ENCODE results near the gene SCO1.
"Not testable (repeated sequence)": the region's sequence is repeated elsewhere in the genome, so short reads cannot be mapped to it uniquely, and the experiment has no call there.

Gene SCO1

DNA sequence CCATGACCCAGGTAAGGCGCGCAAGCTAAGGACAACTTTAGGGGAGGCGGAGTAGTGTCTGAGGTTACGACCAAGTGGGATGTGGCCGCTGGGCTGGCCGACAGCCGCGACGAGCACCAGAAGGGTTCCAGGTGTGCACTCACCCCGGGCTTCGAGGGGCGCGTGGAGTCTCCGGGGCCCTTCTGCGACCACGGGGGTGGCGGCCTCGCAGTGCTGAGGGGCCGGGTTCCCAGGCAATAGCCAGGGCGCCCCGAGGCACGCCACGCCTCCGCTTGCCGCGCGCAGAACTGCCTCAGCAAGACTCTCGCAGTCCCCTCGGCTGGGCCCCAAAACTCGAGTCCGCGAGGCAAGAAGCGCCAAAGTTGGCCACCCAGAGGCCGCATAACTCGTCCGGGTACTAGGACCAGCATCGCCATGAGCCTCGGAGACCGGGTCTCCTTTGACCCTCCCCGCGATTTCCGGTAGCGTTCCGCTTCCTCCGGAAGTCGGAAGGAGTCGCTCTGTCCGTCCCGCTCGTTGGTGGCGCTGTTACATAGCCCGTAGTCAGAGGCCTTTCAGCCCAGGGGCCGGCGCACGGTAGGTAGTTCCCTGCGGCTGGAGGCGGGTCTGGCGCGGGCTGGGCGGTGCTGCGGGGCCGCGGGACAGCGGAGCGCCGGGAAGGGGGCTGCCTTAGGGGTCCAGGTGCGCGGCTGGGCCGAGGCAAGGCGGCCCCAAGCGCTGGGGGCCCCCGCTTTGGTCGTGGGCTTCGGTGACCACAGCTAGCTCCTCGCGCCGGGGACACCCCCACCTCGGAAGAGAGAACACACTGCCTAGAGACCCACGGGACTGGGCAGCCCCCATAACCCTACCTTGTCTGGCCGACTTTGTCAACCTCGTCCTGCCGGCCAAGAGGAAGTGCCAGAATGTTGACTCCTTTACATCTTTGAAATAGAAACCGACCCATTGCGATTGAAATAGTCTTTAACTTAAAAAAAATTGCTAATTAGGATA is at the start of gene SCO1, which contains the start of gene ADPRM:
TSS of gene SCO1 (minus strand) at position 442 of the 990 bp plus-strand sequence. CDS start at position 416, 26 bp downstream.
TSS of gene ADPRM (plus strand) at position 503 of the 990 bp plus-strand sequence. CDS start 7,333 bp downstream, outside the sequence.
- DNase-seq, result peak; percentile 75

DNA sequence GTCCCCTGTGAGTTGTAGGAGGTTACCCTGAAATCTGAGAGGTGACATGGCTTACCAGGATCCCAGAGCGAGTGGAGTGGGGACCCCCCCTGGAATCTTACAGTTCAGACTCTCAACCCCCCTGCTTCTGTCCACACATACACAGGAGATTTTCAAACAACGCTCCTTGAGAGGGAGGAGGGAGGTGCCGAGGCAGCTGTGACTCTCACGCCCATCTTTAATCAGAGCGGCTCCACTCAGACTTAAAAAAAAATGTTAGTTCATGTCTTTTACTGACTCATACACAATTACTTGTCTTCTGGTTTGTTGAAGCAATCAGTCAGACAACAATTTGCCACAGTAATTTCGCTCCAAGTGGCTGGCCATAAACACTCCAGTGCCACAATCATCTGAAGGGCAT is 47.9 kb upstream of the SCO1 start:
- DNase-seq, result peak; percentile 68

DNA sequence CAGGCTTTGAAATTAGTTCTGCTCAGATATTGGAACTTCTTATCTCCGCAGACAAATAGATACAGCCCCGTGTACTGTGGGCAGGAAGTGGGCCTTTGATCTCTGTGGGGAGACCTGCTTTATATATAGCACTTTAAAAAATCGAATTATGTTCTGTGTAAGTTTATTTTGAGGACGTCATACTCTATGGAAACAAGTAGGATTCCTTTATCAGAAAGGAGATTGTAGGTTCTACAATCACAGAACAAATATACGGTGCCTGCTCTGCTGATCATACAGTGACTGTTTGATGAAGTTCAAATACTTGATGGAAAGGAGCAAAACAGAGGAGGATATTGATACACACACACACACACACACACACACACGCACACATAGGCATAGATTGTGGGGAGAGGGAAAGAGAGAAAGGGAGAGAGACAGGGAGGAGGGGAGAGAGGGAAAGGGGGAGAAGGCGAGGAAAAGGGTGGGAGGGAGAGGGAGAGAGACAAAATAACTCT is 47.2 kb upstream of the SCO1 start:
- no peak for DNase-seq

DNA sequence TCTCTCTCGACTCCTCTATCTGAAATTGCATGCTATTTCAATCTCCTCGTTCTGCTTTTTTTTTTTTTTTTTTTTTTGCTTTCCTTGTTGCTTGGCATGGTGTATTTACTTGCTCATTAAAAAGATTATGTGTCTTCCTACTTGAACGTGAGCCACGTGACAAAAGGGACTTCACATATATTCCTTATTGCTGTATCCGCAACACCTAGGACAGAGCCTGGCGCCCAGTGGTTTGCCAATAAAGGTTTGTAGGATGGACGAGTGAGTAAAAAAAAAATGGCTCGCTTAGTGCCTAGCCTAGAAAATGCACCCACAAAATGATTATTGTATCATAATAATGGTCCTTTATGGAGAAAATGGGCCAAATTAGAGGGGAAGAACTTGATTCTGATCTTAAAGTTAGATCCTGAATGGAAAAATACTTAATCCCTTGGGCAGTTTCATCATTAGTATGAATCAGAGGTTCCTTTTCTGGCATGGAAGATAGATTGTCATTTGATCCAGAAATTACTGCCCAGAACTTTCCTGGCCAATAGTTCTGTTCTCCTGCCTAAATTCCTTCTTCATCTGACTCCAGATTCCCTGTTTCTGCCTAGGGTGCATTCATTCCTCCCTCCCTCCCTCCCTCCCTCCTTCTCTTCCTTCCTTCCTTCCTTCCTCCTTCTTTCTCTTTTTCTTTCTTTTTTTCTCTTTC is 46.1 kb upstream of the SCO1 start:
- no peak for DNase-seq

DNA sequence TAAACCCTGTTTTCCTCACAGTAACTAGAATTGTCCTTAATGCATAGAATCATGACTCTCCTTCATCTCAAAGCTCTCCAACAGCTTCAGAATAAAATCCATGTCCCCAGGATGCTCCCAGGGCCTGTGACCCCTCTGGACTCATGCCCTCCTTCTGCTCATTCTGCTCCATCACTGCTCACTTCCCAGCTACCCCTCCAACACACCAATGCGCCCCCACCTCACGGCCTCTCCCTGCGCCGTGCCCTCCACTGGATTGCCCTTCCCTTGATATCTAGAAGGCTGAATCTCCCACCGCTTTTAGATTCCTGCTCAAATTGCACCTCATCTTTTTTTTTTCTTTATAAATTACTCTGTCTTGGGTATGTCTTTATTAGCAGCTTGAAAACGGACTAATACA is 45.1 kb upstream of the SCO1 start:
- DNase-seq, result no peak

DNA sequence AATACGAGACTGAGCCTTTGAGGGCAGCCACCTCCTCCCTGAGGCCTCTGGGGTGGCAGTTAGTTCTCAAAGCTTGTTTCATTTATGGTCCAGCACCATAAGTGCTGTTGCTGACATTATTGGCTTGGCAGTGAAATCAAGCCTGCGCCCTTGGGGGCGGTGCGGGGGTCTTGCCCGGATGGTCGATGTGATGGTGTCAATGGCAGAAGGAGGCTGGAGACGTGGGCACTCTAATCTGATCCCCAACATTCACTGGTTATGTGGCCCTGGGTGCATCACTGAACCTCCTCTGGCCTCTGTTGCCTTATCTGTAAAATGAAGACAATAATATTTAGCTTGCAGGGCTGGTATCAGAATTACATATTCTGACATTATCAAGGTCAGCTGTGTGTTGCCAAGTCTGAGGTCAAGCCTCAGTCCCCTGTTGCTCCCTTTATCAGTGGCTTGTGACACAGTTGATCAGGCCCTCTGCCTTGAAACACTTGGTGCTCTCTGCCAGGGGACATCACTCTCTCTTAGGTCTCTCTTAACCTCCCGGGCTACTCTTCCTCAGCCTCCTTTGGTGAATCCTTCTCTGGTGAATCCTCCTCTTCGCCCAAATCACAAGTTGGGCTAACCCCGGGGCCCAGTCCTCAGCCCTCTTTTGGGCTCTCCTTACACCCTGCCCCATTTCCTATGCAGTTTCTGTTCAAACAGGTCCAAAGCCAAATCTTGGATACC is 44.2 kb upstream of the SCO1 start:
- DNase-seq, result no peak

DNA sequence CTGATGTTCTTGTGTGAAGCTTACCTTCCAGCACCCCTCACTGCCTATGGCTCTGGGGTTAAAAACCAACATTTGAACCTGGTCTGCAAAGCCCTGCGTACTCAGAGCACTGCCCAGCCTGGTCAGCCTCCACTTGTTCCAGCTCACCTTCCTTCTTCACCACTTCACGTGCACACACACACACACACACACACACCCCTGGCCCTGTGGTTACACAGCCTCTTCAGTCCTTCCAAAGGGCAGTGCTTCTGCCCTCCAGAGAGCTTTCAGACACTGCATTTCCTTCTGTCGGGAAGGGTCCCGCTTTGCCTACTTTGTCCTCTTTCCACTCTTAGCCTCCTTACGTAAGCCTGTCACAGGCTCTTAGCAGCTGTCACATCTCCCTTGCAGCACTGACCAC is 42.1 kb upstream of the SCO1 start:
- DNase-seq, result no peak

DNA sequence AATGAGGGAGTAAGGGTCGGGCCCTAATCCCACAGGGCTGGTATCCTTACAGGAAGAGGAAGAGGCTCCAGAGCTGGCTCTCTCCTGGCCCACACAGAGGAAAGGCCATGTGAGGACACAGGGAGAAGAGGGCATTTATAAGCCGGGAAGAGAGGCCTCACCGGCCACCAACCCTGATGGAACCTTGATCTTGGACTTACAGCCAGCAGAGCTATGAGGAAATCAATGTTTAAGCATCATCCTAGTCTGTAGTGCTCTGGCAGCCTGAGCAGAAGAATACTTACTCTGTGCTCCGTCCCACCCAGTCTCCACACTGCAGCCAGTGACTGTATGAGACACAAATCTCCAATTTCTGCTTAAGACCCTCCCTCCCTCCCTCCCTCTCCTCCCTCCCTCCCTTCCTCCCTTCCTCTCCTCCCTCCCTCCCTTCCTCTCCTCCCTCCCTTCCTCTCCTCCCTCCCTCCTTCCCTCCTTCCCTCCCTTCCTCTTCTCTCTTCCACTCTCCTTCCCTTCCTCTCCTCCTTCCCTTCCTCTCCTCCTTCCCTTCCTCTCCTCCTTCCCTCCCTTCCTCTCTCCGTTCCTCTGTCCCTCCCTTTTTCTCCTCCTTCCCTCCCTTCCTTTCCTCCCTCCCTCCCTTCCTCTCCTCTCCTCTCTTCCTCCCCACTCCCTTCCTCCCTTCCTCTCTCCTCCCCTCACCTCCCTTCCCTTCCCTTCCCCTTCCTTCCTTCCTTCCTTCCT is 41.4 kb upstream of the SCO1 start:
- DNase-seq, result no peak

DNA sequence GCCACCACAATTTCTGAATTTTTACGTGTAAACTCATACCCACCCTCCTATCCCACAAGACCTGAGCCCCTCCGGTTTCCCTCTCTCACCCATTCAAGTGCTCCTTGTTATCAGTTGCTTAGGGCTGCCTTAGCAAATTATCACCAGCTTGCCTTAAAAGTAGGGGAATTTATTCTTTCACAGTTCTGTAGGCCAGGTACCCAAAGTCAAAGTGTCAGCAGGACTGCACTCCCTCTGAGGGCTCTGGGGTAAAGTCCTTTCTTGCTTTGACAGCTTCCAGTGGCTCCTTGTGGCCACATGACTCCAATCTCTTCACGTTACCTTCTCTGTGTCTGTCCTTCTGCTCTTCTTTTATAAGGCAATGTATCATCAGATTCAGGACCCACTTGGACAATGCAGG is 40.4 kb upstream of the SCO1 start:
- DNase-seq, result no peak

DNA sequence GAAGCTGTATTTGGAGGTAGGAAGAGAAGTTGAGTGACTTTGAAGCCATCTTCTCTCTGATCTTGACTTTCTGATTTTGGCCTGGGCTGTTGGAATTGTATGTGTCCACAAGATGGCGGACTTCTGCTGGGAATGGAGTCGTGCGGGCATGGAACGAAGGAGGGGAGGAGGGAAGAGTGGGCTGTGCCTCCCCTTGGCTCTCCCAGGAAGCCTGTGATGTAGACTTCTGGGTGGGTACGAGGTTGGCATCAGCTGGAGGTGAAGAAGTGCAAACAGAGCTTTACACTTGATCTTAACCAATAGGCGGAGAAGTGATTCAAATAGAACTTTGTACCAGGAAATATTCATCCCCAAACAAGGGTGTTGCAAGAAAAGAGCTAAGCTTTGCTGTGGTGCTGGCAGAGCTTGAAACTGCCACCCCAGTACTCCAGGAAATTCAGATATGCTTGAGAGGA is 39.9 kb upstream of the SCO1 start:
- DNase-seq, result peak; percentile 44

DNA sequence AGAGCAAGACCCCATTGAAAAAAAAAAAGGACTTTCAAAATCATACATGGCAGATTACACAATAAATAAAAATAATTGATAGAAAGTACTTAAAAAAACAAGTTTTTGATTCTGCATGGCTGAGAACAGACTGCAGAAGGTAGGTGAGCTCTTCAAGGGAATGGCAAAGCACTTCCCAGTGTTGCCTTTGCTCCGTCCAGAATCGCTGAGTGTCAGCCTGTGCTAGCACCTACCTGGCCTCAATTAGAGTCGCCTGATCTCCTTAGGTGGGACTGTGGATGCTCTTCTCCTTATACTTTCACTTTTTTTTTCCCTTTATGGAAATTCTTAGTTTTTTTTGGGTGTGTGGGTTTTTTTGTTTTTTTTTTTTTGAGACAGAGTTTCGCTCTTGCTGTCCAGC is 38.5 kb upstream of the SCO1 start:
- no peak for DNase-seq

DNA sequence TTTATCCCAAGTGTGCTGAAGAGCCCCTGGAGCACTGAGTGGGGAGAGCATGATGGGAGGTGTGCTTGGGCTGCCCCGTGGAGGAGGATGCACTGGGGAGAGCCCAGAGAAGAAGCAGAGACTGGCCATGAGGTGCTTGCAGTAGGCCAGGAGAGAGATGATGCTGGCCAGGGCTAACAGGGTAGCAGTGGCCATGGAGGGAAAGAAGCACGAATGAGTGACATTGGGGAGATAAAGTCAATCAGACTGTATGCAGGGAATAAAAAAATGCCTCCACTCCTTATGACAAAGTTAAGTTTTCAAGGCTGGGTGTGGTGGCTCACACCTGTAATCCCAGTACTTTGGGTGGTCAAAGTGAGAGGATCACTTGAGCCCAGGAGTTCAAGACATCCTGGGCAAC is 37.9 kb upstream of the SCO1 start:
- no peak for DNase-seq

DNA sequence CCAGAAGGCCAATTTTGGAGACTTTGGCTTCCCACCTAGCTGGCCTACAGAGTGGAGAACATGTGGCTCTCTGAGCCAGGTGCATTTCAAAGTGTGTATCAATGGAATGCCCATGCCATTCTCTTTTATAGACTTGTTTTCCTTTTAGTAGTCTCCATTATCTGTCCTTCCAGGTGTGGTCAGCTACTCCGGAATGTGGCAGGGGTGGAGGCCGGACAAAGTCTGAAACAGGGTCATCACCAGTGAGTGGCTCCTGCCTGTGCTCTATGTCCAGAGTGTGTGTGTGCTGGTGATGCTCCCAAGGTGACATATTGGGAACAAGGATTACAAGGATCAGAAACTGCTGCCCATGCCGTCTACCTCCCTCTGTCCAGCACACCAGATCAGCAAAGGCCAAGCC is 36.3 kb upstream of the SCO1 start:
- DNase-seq, result no peak

DNA sequence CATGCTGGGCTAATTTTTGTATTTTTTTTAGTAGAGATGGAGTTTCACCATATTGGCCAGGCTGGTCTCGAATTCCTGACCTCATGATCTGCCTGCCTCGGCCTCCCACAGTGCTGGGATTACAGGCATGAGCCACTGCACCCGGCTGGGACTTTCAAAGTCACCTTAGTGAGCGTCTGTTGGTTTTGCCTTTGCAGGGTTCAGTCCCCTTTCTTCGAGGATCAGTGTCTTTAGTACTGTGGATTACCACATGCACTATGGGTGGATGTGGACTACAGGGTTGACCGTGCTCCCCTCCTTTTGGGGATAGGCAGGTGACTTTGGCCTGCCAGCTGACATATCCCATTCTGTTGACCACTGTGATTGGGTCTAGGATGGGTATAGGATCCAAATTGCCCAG is 34.8 kb upstream of the SCO1 start:
- not testable (repeated sequence) for DNase-seq

DNA sequence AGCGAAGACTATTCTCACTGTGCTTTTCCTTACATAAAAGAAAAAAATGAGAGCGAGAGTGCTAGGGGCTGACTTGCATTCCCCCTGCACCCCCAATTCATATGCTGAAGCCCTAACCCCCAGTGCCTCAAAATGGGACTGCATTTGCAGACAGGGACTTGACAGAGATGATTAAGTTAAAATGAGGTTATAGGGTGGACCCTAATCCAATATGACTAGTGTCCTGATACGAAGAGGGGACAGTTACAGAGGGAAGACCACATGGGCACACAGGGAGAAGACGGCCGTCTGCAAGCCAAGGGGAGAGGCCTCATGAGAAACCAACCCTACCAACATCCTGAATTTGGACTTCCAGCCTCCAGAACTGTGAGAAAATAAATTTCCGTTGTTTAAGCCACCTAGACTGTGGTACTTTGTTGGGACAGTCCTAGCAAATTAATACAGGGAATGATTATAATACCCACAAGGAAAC is 34.1 kb upstream of the SCO1 start:
- no peak for DNase-seq

DNA sequence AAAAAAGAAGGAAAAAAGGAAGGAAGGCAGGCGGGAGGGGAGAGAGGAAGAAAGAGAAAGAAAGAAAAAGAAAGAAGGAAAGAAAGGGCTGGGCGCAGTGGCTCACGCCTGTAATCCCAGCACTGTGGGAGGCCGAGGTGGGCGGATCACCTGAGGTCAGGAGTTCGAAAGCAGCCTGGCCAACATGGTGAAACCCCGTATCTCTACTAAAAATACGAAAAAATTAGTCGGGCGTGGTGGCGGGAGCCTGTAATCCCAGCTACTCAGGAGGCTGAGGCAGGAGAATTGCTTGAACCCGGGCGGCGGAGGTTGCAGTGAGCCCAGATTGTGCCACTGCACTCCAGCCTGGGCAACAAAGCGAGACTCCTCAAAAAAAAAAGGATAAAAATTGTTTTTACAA is 32.9 kb upstream of the SCO1 start:
- not testable (repeated sequence) for DNase-seq

DNA sequence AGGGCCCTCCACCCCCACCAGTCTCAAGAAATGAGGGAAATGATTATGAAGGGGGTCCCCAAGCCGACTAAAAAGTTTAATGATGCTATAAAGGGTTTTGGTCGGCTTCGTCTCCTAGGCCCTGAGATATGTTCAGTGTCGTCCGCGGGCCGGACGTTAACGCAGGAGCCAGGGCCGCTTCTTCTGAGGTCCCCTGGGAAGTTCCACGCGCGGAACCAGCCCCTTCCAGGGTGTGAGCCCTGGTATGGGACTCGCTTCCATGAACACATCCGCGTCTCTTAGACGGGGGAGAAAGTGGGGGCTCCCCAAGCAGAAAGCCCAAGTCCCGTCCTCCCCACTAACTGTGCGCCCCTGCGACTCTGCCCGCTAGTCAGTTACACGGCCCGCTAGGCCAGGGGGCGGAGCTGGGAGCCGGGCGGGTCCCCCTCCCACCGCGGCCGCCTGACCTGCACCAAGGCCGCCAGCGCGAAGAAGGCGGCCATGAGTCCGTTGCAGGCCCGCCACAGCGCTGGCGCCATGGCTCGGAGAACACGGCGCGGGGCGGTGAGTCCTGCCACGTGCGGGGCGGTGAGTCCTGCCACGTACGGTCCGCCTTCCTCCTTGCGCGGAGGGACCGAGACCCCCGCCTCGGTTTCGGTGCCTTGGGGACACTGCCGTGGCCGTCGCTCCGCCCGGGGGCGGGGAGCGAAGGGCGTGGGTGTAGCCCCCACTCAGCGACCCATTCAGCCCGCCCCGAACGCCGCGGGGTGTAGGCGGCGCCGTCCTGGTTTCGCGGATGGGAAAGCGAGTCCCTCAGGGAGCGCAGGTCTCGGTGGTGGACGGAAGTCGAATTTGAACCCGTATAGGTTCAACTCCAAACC is 32.2 kb upstream of the SCO1 start, which contains the start of gene TMEM220:
TSS of gene TMEM220 (minus strand) at position 690 of the 860 bp plus-strand sequence. CDS start at position 518, 172 bp downstream.
- peak; percentile 48 for DNase-seq

DNA sequence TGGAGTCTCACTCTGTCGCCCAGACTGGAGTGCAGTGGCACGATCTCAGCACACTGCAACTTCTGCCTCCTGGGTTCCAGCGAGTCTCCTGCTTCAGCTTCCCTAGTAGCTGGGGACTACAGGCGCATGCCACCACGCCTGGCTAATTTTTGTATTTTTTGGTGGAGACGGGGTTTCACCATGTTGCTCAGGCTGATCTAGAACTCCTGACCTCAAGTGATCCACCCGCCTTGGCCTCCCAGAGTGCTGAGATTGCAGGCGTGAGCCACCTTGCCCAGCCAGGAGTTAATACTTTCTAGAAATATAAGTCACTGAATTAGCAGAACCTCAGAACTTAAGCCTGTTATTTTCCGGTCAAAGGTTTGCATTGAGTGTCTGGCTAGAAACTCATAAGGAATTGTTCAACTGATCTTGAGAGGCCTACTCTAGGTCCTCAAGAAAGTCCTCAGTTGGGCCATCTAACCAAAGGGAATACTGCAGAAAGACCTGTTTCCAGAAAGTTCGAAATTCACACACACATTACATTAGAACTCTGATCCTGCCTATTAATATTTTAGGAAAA is 31.1 kb upstream of the SCO1 start:
- DNase-seq, result no peak

DNA sequence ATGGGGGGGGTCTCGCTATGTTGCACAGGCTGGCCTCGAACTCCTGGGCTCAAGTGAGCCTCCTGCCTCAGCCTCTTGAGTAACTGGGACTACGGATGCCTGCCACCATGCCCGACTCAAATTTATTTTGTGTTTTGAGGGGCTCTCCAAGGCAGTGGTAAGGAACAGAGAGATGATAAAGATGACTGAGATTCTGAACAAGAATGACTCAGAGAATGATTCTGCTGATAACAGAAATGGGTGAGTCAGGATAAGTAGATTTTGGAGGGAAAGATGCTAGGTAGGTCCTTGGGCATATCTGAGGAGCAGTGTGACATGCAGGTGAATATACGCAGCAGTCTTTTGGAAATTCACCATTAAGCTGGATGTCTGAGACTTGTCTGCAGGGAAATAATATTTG is 29.9 kb upstream of the SCO1 start:
- no peak for DNase-seq

DNA sequence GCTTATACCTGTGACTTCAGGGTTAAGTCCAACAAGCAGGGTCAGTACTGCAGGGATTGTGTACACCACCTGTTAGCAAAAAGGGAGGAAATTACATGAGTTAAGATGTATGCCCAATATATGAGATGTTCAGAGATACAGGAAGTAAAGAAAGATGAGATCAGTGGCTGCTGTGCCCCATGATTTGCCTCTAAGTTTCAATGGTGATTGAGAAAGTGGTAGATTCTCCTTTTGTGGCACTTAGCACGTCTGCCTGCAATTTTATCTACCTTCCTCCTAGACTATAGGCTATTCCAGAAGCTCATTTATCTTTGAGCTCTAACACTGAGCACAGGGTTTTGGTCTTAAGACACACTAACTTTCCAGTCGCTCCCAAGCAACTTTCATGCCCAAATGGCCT is 28.9 kb upstream of the SCO1 start:
- no peak for DNase-seq

DNA sequence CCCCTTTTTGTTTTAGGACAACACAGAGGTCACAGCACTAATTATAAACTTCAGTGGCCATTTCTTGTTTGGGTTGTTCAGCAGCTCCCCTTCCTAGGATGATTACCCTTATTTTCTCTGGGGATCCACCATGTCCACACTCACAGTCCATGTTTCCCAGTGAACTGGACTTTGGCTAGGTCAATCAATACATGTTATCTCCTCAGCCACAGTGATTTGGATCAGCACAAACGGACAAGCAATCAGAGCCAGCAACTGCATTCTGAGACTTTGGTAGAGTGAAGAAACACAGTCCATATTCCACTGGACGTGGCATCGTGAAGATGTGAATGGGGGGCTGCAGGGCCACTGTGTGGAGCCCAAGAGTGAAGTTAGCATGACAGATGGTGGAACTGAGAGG is 27.9 kb upstream of the SCO1 start:
- DNase-seq, result no peak

All from NCI-H2227 treated with DMSO at 0.1 percent for 48 hours (cell line).